CD1c-positive myeloid dendritic cell (primary cell): ENCODE data around the gene FREM2.

Experiments used
- DNase-seq: peaks from one replicate; pipeline ENCODE4 v3.0.0-alpha.2; 2016; ENCODE audit errors: extremely low spot score

The FREM2 gene

DNA sequence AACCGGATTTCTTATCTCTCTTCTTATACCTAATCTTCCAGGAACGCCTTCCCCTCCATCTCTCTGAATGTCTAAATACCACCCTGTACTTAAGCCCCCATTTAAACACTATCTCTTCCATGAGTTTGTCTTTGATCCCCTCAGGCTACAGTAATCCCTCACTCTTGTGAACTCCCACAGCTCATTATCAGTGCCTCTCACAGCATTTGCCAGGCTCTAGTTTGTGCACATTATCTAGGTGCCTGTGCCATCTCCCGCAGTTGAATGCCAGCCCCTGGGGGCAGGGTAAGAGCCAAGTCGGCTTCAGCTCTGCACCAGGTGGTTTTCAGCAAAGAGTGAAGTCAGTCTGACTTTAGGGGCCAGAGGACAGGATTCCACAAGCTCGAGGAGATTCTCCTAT lies 71.4 kb downstream of the FREM2 start:
- no peak for DNase-seq

DNA sequence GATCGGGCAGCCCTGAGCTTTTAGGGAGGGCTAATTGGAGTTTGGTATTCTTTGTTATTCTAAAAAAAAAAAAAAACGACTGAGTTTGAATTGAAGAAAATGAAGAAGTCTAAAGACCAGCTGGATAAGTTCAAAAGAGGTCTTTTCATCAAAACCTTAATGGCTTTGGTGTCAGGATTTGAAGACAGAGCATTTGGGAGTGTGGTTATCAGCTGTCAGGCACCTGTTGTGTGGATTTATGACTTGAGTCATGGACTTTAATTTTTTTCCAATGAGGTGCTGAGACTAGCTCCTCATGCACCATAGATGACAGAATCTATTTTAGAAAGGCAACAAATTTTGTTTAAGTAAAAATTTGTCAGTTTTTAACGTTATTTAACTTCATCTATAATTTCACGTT lies 72.5 kb downstream of the FREM2 start:
- no peak for DNase-seq

DNA sequence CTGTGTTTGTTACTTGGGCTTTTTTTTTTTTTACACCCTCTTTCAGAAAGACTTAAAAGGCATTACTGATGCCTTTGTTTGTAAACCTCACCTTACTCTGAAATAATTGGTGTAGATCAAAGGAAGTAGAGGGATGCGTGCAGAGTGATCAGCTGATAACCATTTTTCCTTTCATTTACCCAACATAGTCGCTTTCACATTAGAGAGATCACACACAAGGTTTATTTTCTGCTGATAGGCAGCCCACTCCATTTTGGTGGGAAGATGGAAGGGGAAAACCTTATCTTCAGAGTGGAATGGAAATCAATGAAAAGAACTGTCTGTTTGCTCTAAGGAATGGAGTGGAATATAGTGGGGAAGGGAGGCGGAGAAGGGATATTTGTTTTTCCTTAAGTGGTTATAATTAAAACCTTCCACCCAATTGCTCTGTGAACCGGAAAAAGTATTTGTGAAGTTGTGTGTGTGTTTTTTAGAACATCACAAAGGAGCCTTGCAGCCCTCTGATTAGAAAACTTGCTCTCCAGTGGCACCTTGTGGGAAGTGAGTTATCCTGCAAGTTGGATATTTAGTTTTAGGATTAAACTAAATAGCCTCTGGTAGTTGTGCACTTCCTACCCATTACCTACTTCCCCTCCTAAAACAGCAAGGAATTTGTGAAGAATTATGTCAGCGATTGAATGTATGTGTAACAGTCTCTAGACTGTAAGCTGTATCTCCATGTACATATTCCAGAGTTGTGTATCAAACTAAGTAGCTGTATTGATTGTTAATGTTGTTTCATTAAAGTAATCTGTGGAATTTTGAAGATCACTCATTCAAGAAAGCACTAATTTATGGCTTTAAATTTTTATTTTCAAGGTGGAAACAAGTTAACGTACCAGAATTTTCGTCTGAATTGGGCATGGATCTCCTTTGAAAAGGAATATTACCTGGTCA lies 76.8 kb downstream of the FREM2 start:
- no peak for DNase-seq

DNA sequence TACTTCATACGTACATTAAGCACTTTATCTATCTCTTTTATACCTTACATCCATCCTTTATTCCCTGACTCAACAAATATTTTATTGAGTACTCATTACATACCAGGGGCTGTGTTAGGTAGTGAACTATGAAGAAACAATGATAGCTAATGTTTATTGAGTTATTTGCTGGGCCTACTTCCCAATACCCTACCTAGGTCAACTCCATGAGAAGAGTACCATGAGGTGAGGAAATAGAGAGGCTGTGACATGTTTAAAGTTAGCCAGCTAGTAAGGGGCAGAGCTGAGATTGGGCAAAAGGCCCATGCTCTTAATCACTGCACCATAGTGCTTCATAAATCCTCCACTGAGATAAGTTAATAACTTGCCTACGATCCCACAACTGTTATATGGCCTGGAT lies 79.9 kb downstream of the FREM2 start:
- no peak for DNase-seq

DNA sequence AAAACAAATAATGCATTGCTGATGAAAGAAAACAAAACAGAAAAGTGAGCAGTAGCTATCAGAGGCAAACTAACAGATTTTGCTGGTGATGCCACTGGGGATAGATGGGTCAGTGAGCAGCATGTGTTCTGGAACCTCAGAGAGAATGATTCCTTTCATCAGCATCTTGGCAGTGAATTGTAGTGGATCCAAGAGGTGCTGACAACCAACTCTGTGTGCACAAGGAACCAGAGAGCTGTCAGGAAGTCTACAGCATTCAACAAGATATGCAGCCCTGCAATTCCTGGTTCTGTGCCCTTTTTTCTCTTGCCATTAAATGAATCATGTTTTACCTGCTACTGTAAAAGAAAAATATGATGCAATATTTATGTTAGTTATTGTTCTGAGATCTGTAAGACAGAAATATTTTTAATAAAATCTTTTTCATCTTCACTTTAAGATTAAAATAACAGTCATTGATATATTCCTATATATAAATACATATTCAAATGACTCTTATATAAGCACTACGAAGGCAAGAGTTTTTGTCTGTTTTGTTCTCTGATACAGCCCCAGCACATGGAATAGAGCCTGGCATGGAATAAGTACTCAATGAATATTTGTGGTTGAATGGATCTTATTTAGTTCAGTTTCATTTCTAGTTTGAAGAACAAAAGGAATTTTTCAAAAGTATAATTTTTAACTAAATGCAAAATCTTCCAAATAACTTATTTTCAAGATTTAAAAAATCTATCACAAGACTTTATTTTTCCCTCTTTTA lies 80.8 kb downstream of the FREM2 start:
- no peak for DNase-seq

DNA sequence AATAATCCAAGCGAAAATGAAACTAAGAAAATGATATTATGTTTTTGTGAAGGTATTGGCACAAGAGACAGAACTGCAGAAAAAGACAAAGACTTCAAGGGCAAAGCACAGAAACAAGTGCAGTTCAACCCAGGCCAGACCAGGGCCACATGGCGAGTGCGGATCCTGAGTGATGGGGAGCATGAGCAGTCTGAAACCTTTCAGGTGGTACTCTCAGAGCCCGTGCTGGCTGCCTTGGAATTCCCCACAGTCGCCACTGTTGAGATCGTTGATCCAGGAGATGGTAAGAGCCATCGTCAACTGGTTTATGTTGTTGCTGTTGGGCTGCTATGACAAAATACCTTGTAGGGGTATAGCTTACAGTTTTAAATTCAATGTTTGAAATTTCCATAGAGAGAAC lies 82.6 kb downstream of the FREM2 start:
- no peak for DNase-seq

DNA sequence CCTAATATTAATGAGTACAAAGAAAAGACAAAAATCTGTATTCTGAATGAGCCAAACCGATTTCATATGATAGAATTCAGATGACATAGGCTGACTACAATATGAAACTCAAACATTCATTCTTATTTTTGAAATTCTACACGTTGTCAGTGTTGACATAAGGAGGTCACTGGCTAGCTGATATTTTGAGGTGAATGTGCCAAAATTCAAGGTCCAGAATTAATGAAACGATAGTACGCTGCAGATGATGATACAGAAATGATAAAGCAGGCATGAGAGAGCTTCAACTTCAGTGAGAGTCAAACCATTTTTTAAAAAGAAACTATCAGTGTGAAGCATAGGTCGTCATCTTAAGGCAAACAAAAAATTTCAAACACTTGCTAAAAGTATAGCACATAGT lies 88.2 kb downstream of the FREM2 start:
- DNase-seq = no peak

DNA sequence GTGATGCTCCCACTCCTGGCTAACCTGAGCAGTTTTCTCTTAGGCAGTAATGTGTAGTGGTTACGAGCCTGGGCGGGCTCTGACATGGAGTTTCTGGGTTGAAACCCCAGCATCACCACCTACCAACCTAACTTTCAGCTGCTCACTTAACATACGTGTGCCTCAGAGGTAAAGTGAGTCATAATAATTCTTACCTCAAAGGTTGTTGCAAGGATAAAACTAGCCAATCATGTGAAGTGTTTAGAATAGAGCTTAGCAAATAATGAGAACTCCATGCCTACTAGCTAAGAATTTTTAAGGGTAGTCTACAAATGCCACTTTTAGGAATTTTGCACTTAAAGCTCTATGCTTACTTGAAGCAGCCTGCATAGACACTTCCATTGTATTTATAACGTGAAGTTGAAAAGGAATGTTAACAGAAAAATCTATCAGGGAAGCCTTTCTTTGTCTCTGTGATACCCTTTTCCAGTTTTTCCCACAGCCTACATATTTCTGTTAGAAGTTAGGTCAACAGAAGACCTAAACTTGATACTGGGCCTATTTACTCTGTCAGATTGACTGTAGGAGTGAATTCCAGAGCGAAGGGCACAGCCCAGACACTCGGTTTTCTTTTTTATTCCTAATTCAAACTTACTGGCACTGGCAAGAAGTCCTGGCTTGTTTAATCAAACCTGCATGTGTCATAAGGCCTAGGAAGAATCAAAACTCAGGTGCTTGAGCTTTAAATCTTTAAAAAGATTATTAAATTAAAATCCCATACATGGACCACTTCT lies 90.7 kb downstream of the FREM2 start:
- DNase-seq = no peak

DNA sequence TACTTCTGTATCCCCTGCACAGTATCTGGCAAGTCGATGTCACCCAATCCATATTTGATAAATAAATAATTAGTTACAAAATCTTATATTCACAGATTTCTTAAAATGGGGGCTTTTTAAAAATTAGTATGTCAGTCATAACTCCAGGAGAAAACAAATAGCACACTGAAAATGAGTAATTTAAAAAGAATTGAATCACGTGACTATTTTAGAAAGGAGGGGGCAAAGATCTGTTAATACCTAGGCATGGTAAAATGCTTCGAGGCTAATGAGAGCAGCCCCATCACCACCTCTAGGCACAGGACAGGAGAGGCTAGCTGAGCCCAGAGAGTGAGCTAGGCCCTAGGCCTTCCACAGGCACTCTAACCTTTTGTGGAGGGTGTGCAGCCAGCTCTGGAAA lies 94.7 kb downstream of the FREM2 start:
- DNase-seq = no peak

DNA sequence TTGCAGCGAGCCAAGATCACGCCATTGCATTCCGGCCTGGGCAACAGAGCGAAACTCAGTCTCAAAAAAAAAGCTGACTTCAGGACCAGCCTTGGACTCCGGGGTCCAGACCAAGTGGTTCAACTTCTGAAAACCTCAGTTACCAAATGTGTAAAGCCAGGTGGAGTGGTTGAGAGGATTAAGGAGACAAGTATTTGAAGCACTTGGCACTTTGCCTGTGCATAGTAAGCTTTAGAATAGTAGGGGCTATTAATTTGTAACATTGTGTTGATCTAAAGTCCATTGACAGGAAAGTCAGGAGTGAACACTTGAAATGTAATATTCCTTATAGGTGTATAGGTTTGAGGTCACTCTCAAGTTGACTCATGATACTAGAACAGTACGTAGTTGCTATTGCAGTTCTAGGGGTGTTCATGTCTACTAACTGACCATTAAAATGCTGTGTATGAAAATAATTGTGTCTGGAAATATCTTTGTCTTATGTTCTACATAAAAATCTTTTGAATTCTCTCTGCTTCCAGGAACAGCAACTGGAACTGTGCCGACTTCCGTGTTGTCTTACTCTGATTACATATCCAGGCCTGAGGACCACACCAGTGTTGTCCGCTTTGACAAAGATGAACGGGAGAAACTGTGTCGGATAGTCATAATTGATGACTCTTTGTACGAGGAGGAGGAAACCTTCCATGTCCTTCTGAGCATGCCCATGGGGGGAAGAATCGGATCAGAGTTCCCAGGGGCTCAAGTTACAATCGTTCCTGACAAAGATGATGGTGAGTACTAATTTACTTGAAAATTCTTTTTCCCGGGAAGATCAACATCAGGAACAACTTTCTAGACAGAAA lies 97.4 kb downstream of the FREM2 start:
- no peak for DNase-seq

DNA sequence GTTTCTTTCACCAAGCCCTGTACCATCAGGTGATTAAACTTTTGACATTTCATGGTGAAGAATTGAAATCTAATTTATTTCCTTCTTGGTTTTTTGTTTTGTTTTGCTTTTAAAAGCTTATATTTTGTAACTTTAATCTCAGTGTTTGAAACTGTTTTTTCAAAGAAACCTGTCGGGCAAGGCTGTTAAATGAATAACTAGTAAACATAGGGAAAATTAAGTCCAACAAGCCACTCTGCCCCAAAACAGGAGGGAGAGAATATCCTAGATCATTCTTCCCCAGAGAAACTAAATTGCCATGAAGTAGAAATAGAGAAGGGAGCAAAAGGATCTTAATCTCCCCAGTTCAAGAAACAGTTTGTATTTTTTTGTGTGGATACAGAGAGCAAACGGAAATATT lies 98.2 kb downstream of the FREM2 start:
- no peak for DNase-seq

DNA sequence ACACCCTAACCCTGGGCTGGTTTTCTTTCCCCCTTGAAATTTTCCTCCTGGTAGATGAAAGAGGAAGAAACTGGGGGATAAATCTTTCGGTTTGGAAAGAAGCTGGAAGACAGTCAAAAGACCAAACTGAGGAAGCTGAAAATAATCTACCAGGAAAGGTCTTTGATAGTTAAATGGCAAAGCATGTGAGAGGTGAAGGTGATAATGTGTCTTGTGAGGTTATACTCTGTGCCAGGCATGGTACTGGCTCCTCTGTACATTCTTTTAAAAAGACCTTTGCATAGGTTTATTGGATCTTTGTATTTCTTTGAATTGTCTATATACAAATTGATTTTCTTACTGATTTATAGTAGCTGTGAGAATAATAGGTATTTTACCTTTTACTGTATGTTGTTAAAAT lies 98.6 kb downstream of the FREM2 start:
- DNase-seq = no peak

DNA sequence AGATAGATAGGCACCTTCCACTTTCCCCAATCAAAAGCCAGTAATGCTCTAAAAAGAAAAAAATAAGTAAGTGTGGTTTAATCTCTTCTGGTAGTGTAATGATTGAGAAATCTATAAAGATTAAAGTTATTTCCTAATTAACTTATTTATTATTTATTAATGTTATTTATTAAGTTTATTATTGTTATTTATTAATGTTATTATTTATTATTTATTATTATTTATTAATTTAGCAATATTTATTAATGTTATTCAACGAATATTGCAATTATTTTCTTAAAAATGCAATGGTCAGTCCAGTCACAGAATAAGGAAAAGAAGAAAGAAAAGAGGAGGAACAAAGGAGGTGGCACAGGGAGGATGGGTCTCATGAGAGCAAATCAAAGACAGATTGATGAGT lies 100.7 kb downstream of the FREM2 start:
- no peak for DNase-seq

DNA sequence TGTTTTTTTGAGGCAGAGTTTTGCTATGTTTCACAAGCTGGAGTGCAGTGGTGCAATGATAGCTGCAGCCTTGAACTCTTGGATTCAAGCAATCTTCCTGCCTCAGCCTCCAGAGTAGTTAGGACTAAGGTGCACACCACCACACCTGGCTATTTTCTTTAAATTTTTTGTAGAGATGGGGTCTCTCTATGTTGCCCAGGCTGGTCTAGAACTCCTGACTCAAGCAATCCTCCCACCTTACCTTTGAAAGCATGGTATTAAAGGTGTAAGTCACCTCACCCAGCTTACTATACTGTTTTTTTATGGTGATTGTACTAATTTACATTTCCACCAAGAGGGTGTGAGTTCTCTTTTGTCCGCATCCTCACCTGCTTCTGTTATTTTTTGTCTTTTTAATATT lies 110.0 kb downstream of the FREM2 start:
- DNase-seq = no peak

DNA sequence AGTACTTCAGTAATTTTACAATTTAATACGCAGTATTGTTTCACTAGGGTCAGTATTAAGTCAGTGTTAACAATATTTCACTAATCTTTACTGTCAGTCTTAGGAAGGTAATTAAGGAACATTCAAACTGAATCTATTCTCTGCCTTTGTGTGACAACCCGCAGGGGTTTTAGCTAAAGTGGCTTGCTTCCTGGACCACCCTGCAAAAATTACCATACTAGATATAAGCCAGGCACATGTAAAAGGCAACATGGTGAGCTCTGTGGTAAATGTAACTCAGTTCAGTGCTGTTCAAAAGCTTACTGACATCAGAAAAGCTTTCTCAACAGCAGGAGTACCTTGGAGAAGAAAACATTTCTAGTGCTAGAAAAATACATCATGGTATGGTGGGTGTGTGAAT lies 116.7 kb downstream of the FREM2 start:
- DNase-seq = no peak

DNA sequence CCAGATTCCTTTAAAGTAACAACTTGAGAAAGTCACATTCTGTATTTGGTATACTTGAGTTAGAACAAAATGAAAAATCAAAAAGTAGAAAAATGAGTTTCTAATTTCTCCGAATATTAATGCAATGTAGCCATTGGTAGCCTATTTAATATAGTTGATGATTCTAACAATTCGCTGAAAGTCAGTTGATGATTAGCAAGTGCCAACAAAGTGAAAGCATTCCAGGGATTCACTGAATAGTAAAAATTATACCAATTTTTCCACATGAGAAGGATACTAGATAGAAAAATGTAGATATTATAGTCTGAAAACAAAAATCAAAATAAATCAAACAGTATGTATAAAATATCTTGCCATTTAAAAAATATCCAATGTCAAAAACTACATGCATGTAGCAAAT lies 117.2 kb downstream of the FREM2 start:
- DNase-seq = no peak

DNA sequence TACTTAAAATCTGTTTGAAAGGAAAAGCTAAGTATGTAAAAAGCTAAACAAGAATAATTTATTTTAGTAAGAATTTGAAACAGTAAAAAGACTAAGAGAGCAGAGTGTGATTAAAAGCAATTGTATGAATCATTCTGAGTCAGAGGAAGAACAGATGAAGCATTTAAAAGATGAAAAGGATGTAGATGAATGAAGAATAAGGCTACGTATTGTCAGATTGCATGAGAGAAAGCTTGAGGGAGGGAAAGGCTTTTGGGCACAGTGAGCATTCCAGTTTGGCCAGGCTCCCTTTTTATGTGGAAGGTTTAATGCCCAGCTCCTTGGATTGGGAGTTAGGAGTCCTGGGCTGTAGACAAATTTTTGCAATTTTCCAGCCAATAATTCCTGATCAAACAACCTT lies 117.7 kb downstream of the FREM2 start:
- DNase-seq = no peak

DNA sequence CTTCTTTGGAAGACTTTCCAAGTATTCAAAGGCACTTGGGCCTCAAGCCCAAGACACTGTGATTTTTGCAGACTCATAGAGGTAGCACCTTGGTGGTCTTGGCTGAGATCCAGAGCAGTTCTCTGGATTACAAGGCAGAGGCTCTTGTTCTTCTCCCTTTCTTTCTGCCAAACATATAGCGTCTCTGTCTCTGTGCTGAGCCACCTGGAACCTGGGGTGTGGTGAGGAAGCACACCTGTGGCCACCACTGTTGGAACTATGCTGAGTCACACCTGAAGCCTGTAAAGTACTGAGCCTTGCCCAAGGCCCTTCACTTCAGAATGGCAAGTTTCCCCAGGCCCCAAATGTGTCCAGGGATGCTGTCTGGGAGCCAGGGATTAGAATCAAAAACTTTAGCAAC lies 127.5 kb downstream of the FREM2 start:
- no peak for DNase-seq

DNA sequence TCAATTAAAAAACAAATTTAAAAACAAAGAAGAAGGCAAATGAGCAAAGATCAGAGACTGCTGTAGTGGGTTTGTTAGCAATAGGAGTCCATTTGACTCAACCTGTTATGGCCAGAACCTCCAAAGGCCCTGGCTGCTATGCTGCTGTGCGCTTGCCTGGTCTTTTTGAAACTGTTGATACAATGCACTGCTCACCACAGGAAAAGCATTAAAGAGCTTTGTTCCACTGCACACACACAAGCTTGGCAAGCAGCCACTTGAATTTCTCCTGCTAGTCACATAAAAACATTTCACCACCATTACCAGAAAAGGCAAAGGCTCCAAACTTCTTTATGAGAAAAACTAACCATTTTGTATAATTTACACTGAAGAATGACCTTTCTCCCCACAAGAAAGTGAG lies 132.2 kb downstream of the FREM2 start:
- no peak for DNase-seq

DNA sequence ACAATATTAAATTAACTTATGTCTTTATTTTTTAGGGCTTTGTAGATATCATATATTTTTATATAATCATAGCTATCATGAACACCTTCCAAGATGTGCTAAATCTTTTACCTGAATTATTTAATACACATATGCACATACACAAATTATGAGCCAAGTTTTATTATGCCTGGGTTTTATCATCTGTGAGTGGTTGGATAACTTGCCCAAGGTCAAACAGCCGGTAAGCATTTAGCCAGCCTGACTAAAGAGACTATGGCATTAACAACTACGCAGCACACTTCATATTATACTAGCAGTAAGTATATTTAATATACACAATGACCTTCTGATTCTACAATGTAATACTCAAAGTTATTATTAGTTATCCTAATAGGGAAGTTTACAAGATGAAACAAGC lies 132.7 kb downstream of the FREM2 start:
- no peak for DNase-seq

DNA sequence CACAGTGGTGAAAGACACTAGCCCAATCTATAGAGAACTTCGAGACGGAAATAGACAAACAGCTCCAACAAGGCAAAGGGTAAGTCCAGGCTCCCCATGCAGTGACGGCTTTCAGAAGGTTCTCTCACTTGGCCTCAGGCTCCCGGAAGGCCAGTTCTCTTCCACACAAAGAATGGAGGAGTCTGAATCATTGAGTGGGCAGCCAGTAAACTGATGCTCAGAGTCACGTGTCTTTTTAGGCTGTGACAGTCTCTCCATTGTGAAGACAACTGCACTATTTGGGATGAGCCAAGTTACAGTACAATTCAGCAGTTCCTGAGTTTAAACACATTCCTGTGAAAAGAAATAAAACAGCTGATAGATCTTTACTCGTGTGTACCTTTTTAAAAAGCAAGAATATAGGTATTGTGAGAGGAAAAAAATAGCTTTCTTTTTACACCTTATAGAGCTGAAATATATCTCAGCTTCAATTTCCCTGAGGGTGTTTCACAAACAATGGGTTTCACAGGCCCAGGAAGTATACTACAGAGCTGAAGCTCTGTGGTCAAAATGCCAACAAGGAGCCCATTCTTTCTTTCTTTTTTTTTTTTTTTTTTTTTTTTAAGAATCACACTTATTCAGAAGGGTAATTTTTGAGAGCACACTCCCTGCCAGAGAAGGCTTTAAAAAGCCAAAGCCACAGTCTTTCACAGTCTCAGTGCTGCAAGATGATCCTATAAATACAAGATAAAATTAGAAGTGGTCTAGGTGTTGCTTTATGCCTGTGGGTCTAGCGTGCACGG lies 135.1 kb downstream of the FREM2 start:
- no peak for DNase-seq
